GM23338 (cell line): ENCODE data around the gene MAT2A. TPM values are rescaled to one million over a fixed set of nuclear protein-coding genes. Genes with fewer than 3 reads are reported as not detected.

ENCODE experiments used
- ATAC-seq: fragments of 200-7000 bp; cut with Tn5 transposase; 3 replicates; pipeline ENCODE4 v1.9.1; 2020
- DNase-seq: peaks from one replicate; pipeline ENCODE4 v3.0.0-alpha.2; 2015; ENCODE audit warnings: low spot score
- H2AFZ ChIP-seq: fragments of 200-600 bp; sonication (generic); 2 replicates; pipeline ENCODE4 v1.8.0; 2016; ENCODE audit warnings: antibody characterized with exemption, mild to moderate bottlenecking, moderate library complexity
- H3F3A ChIP-seq: fragments of 200-600 bp; sonication (generic); replicated peaks from 2 replicates; pipeline ENCODE4 v1.8.0; 2017; ENCODE audit warnings: antibody characterized with exemption, mixed run types, low read depth
- H3K27ac ChIP-seq: fragments of 200-600 bp; sonication (generic); 2 replicates; pipeline ENCODE4 v1.6.1; 2016; ENCODE audit warnings: low read depth
- H3K27me3 ChIP-seq: fragments of 200-600 bp; sonication (generic); 2 replicates; pipeline ENCODE4 v1.8.0; 2016; ENCODE audit warnings: mild to moderate bottlenecking, mixed run types, moderate library complexity; ENCODE audit not compliant: insufficient read depth
- H3K36me3 ChIP-seq: fragments of 200-600 bp; sonication (generic); 2 replicates; pipeline ENCODE4 v1.8.0; 2016; ENCODE audit warnings: mild to moderate bottlenecking; ENCODE audit not compliant: insufficient read depth
- H3K4me1 ChIP-seq: fragments of 200-600 bp; sonication (generic); 2 replicates; pipeline ENCODE4 v1.8.0; 2016; ENCODE audit warnings: mild to moderate bottlenecking, moderate library complexity; ENCODE audit not compliant: insufficient read depth
- H3K4me2 ChIP-seq: fragments of 200-600 bp; sonication (generic); 2 replicates; pipeline ENCODE4 v1.7.1; 2017; ENCODE audit warnings: mixed run types
- H3K4me3 ChIP-seq: fragments of 200-600 bp; sonication (generic); 2 replicates; pipeline ENCODE4 v1.6.1; 2016; ENCODE audit warnings: mixed run types
- H3K79me2 ChIP-seq: fragments of 200-600 bp; sonication (generic); replicated peaks from 2 replicates; pipeline ENCODE4 v1.8.0; 2017; ENCODE audit warnings: mild to moderate bottlenecking; ENCODE audit not compliant: insufficient read depth
- H3K9me2 ChIP-seq: fragments of 200-600 bp; sonication (generic); 2 replicates; pipeline ENCODE4 v1.8.0; 2017; ENCODE audit not compliant: insufficient read depth
- H4K20me1 ChIP-seq: fragments of 200-600 bp; sonication (generic); replicated peaks from 2 replicates; pipeline ENCODE4 v1.8.0; 2017; ENCODE audit warnings: mild to moderate bottlenecking; ENCODE audit not compliant: insufficient read depth
- H3K27ac Mint-ChIP-seq: 2 replicates; pipeline ENCODE4 v1.8.0; 2020; ENCODE audit warnings: inconsistent platforms, mild to moderate bottlenecking, moderate library complexity, mixed read lengths
- H3K27me3 Mint-ChIP-seq: 3 replicates; pipeline ENCODE4 v1.8.0; 2022; ENCODE audit warnings: low read depth, mild to moderate bottlenecking, moderate library complexity, mixed read lengths, inconsistent platforms; ENCODE audit not compliant: insufficient read depth, poor library complexity
- H3K36me3 Mint-ChIP-seq: 3 replicates; pipeline ENCODE4 v1.8.0; 2021; ENCODE audit warnings: low read depth, mild to moderate bottlenecking, inconsistent platforms, moderate library complexity, mixed read lengths
- H3K4me1 Mint-ChIP-seq: 3 replicates; pipeline ENCODE4 v1.8.0; 2020; ENCODE audit warnings: mild to moderate bottlenecking, inconsistent platforms, mixed read lengths
- H3K4me3 Mint-ChIP-seq: 3 replicates; pipeline ENCODE4 v1.8.0; 2021; ENCODE audit warnings: moderate library complexity, mild to moderate bottlenecking, inconsistent platforms, mixed read lengths
- H3K9me3 Mint-ChIP-seq: 3 replicates; pipeline ENCODE4 v1.8.0; 2020; ENCODE audit warnings: moderate library complexity, mild to moderate bottlenecking, inconsistent platforms, mixed read lengths
- CREB1 ChIP-seq: fragments of 250-450 bp; sonication (Bioruptor Pico); IDR thresholded peaks from 2 replicates; pipeline ENCODE4 v1.5.0; 2020; ENCODE audit warnings: low read depth, mild to moderate bottlenecking, moderate library complexity
- CTCF ChIP-seq, 2 experiments: fragments of 200-600 bp in 1 of 2; sonication (generic) in 1 of 2; conservative IDR thresholded peaks; 2 replicates each; pipeline versions ENCODE4 v1.5.1 to v1.6.1; 2016 to 2017; ENCODE audit warnings: antibody characterized with exemption in 2 of 2, low read depth in 2 of 2, mild to moderate bottlenecking in 2 of 2, moderate library complexity in 1 of 2
- EZH2 ChIP-seq: fragments of 200-600 bp; sonication (generic); IDR thresholded peaks from one replicate; pipeline ENCODE4 v1.8.0; 2017; ENCODE audit warnings: antibody characterized with exemption, mild to moderate bottlenecking, low read depth; ENCODE audit not compliant: unreplicated experiment
- EZH2phosphoT487 ChIP-seq: fragments of 200-600 bp; sonication (generic); IDR thresholded peaks from one replicate; pipeline ENCODE4 v1.8.1; 2018; ENCODE audit warnings: antibody characterized with exemption; ENCODE audit not compliant: unreplicated experiment
- JUNB ChIP-seq: IDR thresholded peaks from one replicate; pipeline ENCODE4 v1.6.1; 2016; ENCODE audit warnings: antibody characterized with exemption; ENCODE audit not compliant: unreplicated experiment
- NANOG ChIP-seq: IDR thresholded peaks from 2 replicates; pipeline ENCODE4 v1.6.1; 2016; ENCODE audit warnings: antibody characterized with exemption, borderline replicate concordance
- POLR2AphosphoS5 ChIP-seq: IDR thresholded peaks from 2 replicates; pipeline ENCODE4 v1.6.1; 2016; ENCODE audit warnings: antibody characterized with exemption, low read depth
- STAT1 ChIP-seq: IDR thresholded peaks from one replicate; pipeline ENCODE4 v1.6.1; 2016; ENCODE audit warnings: antibody characterized with exemption; ENCODE audit not compliant: unreplicated experiment
- ZNF114 ChIP-seq: fragments of 250-450 bp; sonication (Bioruptor Pico); IDR thresholded peaks from 2 replicates; pipeline ENCODE4 v1.5.0; 2020; ENCODE audit warnings: mild to moderate bottlenecking, moderate library complexity
- ZNF331 ChIP-seq: fragments of 250-450 bp; sonication (Bioruptor Pico); IDR thresholded peaks from 2 replicates; pipeline ENCODE4 v1.5.0; 2020; ENCODE audit warnings: low read depth, mild to moderate bottlenecking, moderate library complexity
- polyA plus RNA-seq: library from polyadenylated mRNA; unstranded; fragments of >200 nt; fragmentation: Nextera tagmentation; extraction: Ambion mirVana; gene quantifications from 2 replicates; pipeline ENCODE4 v1.2.1, GENCODE V29; 2016
- total RNA-seq: library from RNA; depleted of rRNA; stranded (reverse); fragments of >200 nt; shearing (Covaris generic); gene quantifications from 2 replicates; pipeline ENCODE4 v1.2.3, GENCODE V29; 2014
- TF ChIP-seq, protein P1 (sequence below): IDR thresholded peaks from one replicate; pipeline ENCODE4 v1.6.1; 2018; ENCODE audit warnings: antibody characterized with exemption; ENCODE audit not compliant: unreplicated experiment

The MAT2A gene
- total and polyA plus RNA-seq, 2 experiments from 2014 or later = 105 to 232 TPM

DNA sequence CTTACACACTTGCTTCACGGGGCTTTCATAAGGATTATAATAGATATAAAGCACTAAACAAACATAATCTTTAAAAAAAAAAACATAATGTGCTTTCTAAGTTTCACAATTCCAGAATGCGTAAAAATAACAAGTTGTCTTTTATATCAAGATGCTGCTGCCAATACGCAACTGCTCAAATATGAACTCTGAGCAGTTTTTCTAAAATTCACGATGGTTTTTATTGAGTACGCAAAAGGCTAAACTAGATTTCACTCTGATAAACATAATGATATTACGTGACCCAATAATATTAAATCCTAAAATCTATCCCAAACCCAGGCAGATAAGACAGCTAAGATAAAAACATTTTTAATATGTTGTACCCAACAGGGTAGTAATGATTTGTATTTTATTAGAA is 24.6 kb upstream of the MAT2A start (continued):
- TF ChIP-seq POLR2AphosphoS5 (no peak), CTCF (conservative IDR thresholded peaks at IDR 0.05; ENCODE audit: low read depth in 2 of 2) (no peak)

GRCh38 chr2:85516653-85517389 is 22.1 kb upstream of the MAT2A start:
- Mint-ChIP-seq H3K4me3 (no peak overlapping the region), H3K4me1 (no peaks in the 10 kb centered on the region), H3K36me3 (no peaks in the 10 kb centered on the region), H3K27me3 (peaks cover 2% of the 10 kb centered on the region), H3K27ac (no peak overlapping the region), H3K9me3 (no peaks in the 10 kb centered on the region)
- Histone ChIP-seq H3K4me1 (no peaks in the 10 kb centered on the region), H3K27me3 (no peaks in the 10 kb centered on the region), H3K4me2 (no peak overlapping the region), H3K79me2 (no peaks in the 10 kb centered on the region), H3K9me2 (no peaks in the 10 kb centered on the region), H3K36me3 (no peaks in the 10 kb centered on the region), H2AFZ (no peak overlapping the region), H3K4me3 (no peak overlapping the region), H3K27ac (no peak overlapping the region), H3F3A (no peaks in the 10 kb centered on the region), H4K20me1 (no peaks in the 10 kb centered on the region)
- DNase-seq (no peak), ATAC-seq (no peak)
- no peak for TF ChIP-seq JUNB
- TF ChIP-seq NANOG = no peak
- no peak for TF ChIP-seq EZH2
- no peak for TF ChIP-seq CREB1
- TF ChIP-seq POLR2AphosphoS5 = no peak
- TF ChIP-seq ZNF331 (CRISPR knock-in tag) = no peak
- no peak for TF ChIP-seq EZH2phosphoT487
- no peak for TF ChIP-seq STAT1
- no peak for TF ChIP-seq CTCF (conservative IDR thresholded peaks at IDR 0.05; ENCODE audit: low read depth in 2 of 2)
- TF ChIP-seq, protein P1, sequence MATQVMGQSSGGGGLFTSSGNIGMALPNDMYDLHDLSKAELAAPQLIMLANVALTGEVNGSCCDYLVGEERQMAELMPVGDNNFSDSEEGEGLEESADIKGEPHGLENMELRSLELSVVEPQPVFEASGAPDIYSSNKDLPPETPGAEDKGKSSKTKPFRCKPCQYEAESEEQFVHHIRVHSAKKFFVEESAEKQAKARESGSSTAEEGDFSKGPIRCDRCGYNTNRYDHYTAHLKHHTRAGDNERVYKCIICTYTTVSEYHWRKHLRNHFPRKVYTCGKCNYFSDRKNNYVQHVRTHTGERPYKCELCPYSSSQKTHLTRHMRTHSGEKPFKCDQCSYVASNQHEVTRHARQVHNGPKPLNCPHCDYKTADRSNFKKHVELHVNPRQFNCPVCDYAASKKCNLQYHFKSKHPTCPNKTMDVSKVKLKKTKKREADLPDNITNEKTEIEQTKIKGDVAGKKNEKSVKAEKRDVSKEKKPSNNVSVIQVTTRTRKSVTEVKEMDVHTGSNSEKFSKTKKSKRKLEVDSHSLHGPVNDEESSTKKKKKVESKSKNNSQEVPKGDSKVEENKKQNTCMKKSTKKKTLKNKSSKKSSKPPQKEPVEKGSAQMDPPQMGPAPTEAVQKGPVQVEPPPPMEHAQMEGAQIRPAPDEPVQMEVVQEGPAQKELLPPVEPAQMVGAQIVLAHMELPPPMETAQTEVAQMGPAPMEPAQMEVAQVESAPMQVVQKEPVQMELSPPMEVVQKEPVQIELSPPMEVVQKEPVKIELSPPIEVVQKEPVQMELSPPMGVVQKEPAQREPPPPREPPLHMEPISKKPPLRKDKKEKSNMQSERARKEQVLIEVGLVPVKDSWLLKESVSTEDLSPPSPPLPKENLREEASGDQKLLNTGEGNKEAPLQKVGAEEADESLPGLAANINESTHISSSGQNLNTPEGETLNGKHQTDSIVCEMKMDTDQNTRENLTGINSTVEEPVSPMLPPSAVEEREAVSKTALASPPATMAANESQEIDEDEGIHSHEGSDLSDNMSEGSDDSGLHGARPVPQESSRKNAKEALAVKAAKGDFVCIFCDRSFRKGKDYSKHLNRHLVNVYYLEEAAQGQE = no peak
- TF ChIP-seq ZNF114 (CRISPR knock-in tag) = no peak
